Jurkat, Clone E6-1 (cell line): ENCODE results near the gene EBF3.
"Not testable (repeated sequence)": the region's sequence is repeated elsewhere in the genome, so short reads cannot be mapped to it uniquely, and the experiment has no call there.

Experiments
- DNase-seq: peaks from one replicate; pipeline ENCODE4 v3.0.0-alpha.2; 2011; ENCODE audit warnings: low read depth, low spot score
- H3K4me3 ChIP-seq: 2 replicates; pipeline ENCODE4 v1.5.1; 2011; ENCODE audit warnings: mild to moderate bottlenecking, low read length, control low read depth, moderate library complexity

The EBF3 gene

DNA sequence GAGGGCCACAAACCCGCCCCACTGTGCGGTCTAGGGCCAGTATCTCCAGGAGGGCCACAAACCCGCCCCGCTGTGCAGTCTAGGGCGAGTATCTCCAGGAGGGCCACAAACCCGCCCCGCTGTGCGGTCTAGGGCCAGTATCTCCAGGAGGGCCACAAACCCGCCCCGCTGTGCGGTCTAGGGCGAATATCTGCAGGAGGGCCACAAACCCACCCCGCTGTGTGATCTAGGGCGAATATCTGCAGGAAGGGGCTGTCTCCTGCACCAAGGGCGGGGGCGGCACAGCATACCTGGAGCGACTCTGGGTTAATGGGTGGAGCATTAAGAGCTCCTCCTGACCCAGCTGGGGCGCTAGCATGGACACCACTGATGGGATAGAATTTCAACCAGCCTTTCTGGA lies 43.9 kb downstream of the EBF3 start:
- not testable (repeated sequence) for H3K4me3 ChIP-seq, DNase-seq

DNA sequence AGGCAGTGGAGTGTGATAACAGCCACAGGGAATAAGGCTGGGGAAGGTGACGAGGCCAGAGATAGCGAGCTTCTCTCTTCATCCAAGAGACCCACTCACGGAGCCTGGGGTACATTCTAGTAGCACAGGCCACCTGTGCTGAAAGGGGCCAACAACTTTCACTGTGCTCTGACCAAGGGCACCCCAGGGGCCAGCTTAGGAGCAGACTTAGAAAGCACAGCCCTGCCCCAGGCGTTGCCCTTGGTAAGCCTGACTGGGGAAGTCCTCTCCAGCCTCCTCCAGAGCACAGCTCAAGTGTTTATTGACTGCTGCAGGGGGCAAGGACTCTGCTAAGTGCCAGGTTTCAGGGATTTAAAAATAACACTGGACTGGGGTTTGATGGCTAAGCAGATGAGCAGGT lies 44.7 kb downstream of the EBF3 start:
- H3K4me3 ChIP-seq = no peak overlapping the region
- DNase-seq = no peak

- no peak overlapping the region for H3K4me3 ChIP-seq
- DNase-seq = no peak
These were observed 45.2 kb downstream of the EBF3 start for GRCh38 chr10:129918836-129919235.

GRCh38 chr10:129918401-129918800 lies 45.7 kb downstream of the EBF3 start:
- H3K4me3 ChIP-seq = no peak overlapping the region
- no peak for DNase-seq

GRCh38 chr10:129917936-129918335 lies 46.1 kb downstream of the EBF3 start:
- H3K4me3 ChIP-seq = no peak overlapping the region
- DNase-seq = no peak

DNA sequence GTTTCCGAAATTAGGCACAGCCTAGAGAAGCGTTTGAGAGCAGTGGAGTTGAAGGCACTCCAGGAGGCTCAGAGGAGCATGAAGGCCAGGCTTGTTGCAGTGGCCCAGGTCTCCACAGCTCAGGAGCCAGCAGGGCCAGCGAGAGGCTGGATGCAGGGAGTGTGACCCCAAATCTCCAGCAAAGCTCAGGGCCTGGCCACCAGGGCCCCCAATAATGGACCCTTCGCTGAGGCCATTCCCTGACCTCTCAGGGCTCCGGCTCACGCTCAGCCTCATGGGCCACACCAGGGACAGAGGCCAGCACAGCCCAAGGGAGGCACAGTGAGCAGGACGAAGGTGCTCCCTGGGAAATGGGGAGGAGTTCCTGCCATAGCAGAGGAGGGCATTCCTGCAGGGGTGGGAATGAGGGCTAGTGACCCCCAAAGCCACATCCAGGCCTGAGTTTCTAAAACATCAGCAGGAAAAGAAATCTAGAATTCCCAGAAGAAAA lies 47.5 kb downstream of the EBF3 start:
- H3K4me3 ChIP-seq = no peak overlapping the region
- no peak for DNase-seq

DNA sequence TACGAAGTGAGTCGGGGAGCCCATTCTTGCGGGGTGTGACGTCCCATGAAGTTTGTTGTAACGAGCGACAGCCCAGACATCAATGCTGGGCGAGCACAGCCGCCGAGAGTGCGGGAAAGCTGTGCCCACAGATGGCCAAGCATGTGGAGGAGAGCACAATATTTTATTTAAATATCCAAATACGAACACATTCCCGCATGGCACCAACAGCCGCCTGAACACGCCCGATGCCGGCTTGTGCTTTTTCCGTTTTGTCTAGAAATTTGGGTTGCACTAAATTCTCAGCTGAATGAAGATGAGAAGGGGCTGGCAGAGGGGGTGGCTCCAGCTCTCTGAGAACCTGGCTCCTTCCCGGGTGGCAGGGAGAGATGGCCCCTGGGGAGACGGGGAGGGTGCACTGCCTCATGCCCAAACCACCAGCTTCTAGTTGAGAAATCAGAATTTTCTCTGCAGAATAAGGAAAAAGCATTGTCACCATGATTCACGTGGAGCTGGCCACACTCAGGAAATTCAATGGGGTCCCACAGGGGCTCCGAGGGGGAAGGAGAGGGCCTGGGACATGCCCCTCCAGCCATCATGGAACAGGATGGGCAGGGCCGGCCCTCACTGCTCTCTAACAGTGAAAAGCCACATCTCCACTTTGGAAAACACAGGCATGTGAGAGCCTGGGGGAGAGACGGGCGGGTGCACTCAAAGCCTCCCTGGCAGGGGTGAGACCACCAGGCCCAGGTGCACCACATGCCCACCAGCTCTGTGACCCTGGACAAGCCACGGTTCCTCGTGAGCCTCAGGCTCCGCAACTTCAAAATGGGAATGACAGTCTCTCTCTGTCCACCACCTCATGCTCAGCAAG lies 48.3 kb downstream of the EBF3 start:
- no peak for DNase-seq
- H3K4me3 ChIP-seq = no peak overlapping the region

GRCh38 chr10:129914960-129915359 lies 49.1 kb downstream of the EBF3 start:
- H3K4me3 ChIP-seq = no peak overlapping the region
- no peak for DNase-seq

DNA sequence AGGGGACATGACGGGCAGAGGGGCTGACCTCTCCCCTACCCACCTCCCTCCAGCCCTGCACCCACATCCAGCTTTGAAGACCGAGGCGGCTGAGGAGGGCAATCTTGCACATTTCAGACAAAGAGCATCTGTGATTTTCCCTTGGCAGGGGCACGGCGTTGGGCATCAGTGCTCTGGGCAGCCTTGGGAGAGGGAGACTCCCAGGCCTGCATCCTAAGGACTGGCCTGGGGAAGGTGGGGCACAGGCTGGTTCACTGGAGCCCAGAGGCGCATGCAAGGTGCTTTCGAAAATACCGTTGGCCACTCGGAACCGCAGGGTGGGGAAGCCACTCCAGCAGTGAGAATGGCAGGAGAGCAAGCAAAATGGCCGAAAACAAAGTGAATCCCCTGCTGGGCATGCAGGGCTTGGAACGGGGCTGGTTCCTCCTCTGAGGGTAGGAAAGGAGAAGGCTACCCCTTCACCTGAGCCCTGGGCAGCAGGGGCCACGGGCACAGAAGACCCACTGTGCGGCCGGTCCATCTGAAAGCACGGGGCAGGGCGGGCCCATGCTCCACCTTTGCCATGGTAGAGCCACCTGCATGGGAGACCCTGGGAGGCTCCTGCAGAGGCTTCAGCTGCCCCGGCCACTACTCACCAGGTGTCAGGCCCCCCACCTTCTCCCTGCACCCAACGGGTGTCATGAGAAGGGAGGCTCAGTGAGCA lies 49.8 kb downstream of the EBF3 start:
- DNase-seq = no peak
- H3K4me3 ChIP-seq = no peak overlapping the region

GRCh38 chr10:129912986-129913695 lies 50.9 kb downstream of the EBF3 start:
- no peak for DNase-seq
- H3K4me3 ChIP-seq = no peak overlapping the region

DNA sequence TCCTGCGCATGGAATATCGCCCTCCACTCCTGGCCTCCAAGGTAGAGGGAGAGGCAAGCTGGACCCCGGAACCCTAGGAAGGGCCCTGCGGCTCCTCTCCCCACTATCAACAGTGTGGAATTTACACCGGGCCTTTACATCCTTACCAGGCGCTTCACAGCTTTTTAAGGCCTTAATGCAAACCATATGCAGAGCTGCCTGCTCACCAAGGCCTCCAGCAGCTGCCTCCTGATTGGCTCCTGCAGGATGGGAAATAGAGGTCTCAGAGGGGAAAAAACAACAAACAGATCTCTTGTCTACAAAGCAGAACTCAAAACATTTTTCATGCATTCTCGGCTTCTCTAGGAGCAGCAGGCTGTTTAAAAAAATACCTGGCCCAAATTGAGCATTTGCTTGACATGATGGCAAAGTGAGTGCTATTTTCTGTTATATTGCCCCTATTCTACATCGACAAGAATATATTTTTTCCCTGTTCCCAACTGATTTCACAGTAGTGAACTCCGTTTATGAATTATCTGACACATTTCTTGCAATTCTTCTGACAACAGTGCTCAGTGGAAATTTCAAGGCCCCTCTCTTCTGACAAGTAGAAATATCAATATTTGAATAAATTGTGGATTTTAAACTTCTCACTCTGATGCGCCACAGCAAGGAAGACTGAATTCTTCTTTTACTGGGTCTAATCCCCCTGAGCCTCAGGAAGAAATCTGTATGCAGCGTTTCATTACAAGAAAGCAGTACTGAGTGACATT lies 51.7 kb downstream of the EBF3 start:
- DNase-seq = no peak
- H3K4me3 ChIP-seq = no peak overlapping the region

DNA sequence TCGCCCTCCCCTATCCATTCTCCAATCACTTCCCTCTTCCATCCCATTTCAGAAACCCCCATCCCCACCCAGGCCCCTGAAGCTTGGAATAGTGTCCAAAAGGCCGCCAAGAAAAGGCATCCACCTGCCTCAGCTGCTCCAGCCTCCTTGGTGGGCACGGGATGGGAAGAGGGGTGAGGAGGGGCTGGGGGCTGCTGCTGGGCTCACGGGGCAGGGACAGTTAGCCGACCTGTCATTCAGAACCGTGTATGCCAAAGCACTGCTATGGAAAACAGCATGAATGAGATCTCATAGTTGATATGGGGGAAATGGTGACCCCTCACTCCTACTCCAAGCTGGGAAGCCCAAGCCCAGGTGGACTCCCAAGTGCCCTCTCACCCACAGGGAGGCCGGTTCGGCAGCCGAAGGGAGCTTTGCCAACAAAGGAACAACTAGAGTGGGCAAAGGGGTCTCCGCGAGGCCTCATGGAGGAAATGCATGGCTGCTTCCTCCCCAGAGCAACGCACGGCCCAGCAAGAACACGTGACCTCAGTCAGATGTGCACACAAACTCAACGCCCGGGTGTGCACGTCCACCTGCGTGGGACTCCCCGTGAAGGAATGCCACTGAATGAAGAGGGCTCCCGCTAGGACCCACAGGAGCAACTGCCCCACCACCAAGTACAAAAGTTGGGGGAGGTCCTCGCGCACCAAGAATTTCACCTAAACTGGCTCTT lies 52.5 kb downstream of the EBF3 start:
- DNase-seq = no peak
- H3K4me3 ChIP-seq = no peak overlapping the region

DNA sequence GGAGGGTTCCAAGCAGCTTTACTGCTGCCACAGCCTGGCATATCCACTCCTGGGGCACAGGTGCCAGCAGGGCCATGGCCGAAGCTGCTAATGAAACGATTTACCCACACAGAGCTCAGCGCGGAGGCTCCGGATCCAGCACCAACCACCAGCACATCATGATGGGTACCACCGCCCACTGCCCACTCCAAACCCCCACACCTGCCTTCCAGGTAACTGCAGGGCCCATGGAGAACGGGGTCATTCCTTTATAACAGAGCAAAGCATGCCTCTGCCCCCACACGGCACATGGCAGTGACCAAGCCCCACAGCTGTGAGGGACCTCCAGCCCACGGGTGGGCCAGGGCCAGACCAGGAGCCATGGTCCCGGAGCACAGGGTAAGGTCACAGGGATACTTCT lies 53.2 kb downstream of the EBF3 start:
- DNase-seq = no peak
- no peak overlapping the region for H3K4me3 ChIP-seq

DNA sequence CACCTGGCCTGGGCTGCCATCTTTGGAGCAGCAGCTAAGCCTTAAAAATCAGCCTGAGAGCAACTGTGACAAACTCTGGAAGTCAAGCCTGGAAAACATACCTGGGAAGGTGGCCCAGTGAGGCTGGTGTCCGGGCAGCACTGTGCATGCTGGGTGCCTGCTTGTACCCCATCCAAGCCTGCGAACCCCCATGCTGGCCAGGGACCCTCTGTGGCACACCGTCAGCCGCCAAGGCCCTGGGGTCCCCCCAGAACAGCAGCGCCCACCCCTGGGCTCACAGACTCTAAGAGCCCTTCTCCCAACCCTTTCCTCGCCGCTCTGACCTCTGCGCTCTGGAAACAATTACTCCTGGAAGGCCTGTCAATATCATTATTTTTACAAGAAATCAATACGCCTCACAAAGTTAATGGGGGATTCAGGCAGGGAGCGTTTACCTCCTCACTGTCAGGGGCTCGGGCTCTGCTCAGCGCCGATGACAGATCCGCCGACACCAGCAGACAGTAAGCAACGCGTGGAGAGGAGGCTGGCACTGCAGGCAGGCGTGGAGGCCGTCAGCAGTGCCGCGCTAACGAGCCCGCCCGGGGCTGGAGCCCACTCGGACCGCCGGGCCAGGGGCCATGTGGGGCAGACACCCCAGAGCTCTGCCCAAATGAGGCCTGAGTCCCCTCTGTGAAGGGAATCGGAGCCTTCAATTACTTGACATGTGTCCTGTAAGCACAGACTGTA lies 54.4 kb downstream of the EBF3 start:
- no peak for DNase-seq
- no peak overlapping the region for H3K4me3 ChIP-seq

- H3K4me3 ChIP-seq = no peak overlapping the region
- DNase-seq = no peak
These were observed 55.0 kb downstream of the EBF3 start for GRCh38 chr10:129909080-129909479.

GRCh38 chr10:129908406-129908805 lies 55.7 kb downstream of the EBF3 start:
- DNase-seq = no peak

DNA sequence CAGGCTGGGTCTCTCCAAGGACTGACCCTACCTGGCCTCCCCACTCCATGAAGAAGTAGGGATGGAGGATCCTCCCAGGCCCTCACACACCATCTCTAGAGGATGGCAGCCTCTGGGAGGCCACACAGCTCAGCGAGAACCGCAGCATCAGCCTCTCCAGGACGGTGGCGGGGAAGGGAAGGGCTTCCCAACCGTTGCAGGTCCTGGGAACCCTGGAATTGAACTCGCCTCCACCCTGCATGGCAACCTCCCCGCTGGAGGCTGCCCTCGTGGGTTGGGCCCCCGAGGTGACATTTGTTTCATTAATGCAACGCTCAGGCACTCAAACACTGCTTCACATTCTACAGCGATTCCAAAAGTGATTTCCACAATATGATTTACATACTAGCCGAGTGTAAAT lies 58.5 kb downstream of the EBF3 start:
- no peak overlapping the region for H3K4me3 ChIP-seq
- DNase-seq = no peak

More at GRCh38 chr10:129908406-129908805, 55.7 kb downstream of the EBF3 start:
- no peak overlapping the region for H3K4me3 ChIP-seq

DNA sequence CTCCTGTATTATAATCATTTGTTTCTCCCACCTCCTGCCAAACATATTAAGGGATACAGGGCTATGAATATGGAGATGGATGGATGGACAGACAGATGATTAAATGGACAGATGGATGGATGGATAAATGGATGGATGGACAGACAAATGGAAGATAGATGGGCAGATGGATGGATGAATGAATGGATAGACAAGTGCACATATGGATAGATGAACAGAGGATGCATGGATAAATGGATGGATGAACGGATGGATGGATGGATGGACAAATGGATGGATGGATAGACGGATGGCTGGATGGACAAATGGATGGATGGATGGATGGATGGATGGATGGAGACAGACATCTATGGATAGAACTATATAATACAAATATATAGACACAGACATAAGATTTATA lies 59.8 kb downstream of the EBF3 start:
- DNase-seq = no peak
- H3K4me3 ChIP-seq = no peak overlapping the region
